NB4 (cell line): Measurements from ENCODE around the gene WDFY4.

Experiments
- DNase-seq: peaks from one replicate; pipeline ENCODE4 v3.0.0; 2010; ENCODE audit warnings: low read depth
- H3K4me3 ChIP-seq: one replicate; pipeline ENCODE4 v1.5.1; 2011; ENCODE audit warnings: mild to moderate bottlenecking, low read depth, low read length, moderate library complexity
- MYC ChIP-seq: IDR thresholded peaks from 2 replicates; pipeline ENCODE4 v1.6.1; 2011; ENCODE audit warnings: low read depth, low read length
- POLR2A ChIP-seq: IDR thresholded peaks from 2 replicates; pipeline ENCODE4 v1.6.1; 2011; ENCODE audit warnings: mild to moderate bottlenecking; ENCODE audit not compliant: insufficient read length; ENCODE audit errors: extremely low read depth
- TF ChIP-seq, protein P1 (sequence below): IDR thresholded peaks from 2 replicates; pipeline ENCODE4 v1.6.1; 2011; ENCODE audit warnings: low read depth, low read length
- TF ChIP-seq, protein P2 (sequence below): IDR thresholded peaks from one replicate; pipeline ENCODE4 v1.5.1; 2012; ENCODE audit warnings: low read depth, low read length

Gene WDFY4

DNA sequence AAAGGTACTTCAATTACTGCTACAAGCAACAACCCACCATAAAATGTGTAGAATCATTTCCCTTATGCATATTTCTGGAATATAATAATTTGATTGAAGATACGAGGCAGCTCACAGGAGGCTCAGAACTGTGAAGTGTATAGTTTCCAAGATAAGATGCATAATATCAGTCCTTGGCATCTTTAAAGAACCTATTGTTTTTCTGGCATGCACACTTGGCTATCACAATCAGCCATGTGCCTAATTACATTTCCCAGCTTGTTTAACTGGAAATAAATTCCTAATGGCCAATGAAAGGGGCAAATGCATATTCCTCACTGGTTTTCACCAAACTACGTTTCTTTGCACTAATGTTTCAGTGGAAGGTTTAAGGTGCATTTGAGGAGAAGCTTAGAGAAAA, 338.4 kb downstream of the WDFY4 start:
- TF ChIP-seq MYC (no peak), POLR2A (no peak)
- TF ChIP-seq, protein P1, sequence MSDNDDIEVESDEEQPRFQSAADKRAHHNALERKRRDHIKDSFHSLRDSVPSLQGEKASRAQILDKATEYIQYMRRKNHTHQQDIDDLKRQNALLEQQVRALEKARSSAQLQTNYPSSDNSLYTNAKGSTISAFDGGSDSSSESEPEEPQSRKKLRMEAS, result no peak
- TF ChIP-seq, protein P2, sequence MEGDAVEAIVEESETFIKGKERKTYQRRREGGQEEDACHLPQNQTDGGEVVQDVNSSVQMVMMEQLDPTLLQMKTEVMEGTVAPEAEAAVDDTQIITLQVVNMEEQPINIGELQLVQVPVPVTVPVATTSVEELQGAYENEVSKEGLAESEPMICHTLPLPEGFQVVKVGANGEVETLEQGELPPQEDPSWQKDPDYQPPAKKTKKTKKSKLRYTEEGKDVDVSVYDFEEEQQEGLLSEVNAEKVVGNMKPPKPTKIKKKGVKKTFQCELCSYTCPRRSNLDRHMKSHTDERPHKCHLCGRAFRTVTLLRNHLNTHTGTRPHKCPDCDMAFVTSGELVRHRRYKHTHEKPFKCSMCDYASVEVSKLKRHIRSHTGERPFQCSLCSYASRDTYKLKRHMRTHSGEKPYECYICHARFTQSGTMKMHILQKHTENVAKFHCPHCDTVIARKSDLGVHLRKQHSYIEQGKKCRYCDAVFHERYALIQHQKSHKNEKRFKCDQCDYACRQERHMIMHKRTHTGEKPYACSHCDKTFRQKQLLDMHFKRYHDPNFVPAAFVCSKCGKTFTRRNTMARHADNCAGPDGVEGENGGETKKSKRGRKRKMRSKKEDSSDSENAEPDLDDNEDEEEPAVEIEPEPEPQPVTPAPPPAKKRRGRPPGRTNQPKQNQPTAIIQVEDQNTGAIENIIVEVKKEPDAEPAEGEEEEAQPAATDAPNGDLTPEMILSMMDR, result no peak
- no peak overlapping the region for H3K4me3 ChIP-seq
- DNase-seq, result no peak

DNA sequence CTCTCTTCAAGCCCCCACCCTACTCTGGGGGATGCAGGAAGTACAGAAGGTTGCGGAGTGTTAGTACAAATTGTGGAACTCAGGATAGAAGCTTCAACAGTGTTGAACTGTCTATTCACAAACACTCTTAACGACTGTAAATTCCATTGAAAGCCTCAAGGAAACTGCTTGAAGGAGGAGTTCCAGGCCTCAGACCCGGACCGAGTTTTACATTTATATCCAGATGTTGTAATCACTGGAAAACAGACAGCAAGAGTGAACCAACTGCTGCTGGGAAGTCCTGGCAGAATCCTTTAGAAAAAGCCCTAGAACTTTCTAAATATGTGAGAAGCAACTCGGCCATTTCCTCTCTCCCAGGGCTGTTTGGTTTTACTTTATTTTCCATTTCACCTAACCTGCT, 339.1 kb downstream of the WDFY4 start:
- no peak for DNase-seq
- no peak overlapping the region for H3K4me3 ChIP-seq
- TF ChIP-seq, protein P1, result no peak
- TF ChIP-seq POLR2A (no peak), MYC (no peak)
- TF ChIP-seq, protein P2, result no peak

DNA sequence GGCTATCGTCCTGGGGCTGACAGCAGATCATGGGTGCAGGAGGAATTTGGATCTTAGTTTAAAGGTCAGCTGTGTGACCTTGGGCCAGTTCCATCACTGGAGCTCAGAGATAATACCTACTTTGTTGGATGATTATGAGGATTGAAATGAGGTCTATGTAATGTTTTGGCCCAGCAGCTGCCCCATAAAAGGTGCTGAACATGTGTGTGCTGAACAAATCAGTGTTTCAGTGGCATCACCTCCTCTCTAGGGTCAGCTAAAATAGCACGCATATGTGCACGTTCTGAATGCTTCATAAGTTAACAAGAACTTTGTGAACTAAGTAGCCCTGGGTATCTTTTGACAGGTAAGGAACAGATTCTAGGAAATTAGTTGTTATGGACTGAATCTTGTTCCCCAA, 339.8 kb downstream of the WDFY4 start:
- H3K4me3 ChIP-seq, result no peak overlapping the region
- DNase-seq, result no peak
- TF ChIP-seq MYC (no peak), POLR2A (no peak)
- TF ChIP-seq, protein P1, result no peak
- TF ChIP-seq, protein P2, result no peak

DNA sequence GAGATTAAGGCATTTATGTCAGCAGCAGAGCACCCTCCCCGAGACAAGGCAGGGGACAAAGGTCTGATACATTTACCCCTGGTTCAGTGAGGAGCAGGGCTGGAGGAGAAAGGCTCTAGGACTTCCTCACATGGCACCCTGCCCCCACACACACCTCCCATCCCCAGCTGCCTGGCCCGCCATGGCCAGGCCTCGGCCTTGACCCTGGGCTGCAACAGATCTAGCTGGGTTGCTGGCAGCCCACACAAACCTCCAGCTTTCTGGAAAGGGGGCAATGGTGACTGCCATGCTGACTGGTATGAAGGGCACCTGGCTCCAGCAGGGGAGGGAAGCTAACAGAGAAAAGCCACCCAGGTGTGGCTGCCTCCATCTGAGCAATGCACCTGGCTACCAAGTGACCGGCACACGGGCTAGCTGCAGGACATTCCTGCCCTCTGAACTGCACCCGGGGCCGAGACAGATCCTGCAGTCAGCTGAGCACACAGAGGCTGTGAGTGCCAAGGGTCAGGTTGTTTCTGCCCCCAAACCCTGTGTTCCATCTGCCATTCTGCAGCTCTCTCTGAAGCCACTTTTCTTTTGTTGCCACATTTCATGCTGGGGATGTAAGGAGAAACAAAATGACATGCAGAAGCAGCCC, 340.8 kb downstream of the WDFY4 start:
- TF ChIP-seq POLR2A, result no peak
- no peak for TF ChIP-seq MYC
- TF ChIP-seq, protein P1, result no peak
- TF ChIP-seq, protein P2, result no peak
- no peak overlapping the region for H3K4me3 ChIP-seq
- no peak for DNase-seq

DNA sequence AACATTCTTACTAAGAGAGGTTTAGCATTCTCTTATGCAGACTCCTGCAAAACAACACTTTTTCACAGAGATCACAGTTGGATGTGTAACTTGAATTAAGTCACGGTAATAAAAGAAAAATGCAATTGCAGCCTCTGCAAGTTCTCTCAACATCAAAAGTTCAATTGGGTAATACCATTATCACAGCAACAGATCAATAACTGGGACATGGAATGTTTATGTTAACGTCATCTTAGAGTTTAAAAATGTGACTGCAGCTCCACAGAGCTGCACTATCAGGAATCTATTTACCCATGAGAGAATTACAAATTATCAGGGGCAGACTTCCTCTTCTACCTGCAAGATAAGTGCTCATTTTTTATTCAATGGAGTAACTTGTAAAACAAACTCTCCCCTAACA, 344.0 kb downstream of the WDFY4 start:
- no peak for DNase-seq
- no peak for TF ChIP-seq POLR2A
- TF ChIP-seq MYC, result no peak
- TF ChIP-seq, protein P1, result no peak
- TF ChIP-seq, protein P2, result no peak
- H3K4me3 ChIP-seq, result no peak overlapping the region

DNA sequence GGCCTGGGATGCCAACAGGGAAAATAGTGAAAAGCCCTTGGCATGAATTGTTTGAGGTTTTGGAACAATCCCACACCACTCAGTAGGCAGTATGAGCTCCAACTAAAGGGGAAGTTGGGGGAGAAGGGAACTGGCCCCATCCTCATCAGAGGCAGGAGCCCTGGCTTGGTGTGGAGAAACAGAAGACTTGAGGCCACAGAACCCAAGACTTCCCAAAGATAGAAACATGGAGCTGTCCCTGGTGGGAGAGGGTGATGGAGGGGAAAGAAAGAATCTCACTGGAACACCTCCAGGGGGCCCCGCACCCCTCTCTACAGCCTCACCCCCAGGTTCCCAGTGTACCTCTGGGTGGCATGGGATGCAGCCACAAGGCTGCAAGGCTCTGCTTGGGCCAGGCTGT, 345.0 kb downstream of the WDFY4 start:
- DNase-seq, result no peak
- TF ChIP-seq, protein P1, result no peak
- TF ChIP-seq, protein P2, result no peak
- TF ChIP-seq MYC, result no peak
- TF ChIP-seq POLR2A, result no peak
- H3K4me3 ChIP-seq, result no peak overlapping the region
